Measurements from ENCODE around the gene CYP17A1. TPM values are rescaled to one million over a fixed set of nuclear protein-coding genes. Genes with fewer than 3 reads are reported as not detected.

The CYP17A1 gene
- polyA plus RNA-seq, 6 donors from 2014 or later = not detected

GRCh38 chr10:102813017-102813541 is 24.1 kb downstream of the CYP17A1 start:
- Mint-ChIP-seq H3K4me1 (peaks cover 7 to 33% (median 7%) of the 10 kb centered on the region in 3 donors), H3K9me3 (no peaks in the 10 kb centered on the region), H3K36me3 (no peaks in the 10 kb centered on the region), H3K27ac (peak overlapping the region in 4 of 6 donors; percentile 70 to 88 (median 80)), H3K27me3 (no peaks in the 10 kb centered on the region), H3K4me3 (peak overlapping the region in 1 of 8 donors; percentile 13)
- no peak for DNase-seq
- ATAC-seq (ENCODE audit: low read depth in 2 of 2) = no peak

DNA sequence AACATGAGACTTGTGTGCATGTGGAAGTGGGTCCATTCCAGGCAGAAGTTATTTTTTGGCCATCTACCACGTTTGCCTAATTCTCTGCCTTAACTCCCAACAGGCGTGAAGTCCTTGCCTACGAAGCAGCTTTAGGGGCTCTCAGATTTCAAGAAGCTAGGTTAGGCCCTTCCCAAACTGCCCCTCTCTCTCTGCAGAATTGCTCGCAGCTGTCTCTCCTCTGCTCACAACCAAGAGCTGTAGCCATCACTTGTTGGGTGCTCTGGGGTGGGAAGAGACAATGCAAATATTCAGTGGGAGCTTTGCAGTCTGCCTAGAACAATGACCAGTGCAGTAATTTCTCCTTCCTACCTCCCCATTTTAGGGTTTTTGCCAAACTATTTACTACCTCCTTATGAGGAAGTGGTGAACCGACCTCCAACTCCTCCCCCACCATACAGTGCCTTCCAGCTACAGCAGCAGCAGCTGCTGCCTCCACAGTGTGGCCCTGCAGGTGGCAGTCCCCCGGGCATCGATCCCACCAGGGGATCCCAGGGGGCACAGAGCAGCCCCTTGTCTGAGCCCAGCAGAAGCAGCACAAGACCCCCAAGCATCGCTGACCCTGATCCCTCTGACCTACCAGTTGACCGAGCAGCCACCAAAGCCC is 24.9 kb downstream of the CYP17A1 start:
- ATAC-seq (ENCODE audit: low read depth in 2 of 2) (peak in 1 of 2 donors; percentile 89), DNase-seq (no peak)
- no peaks in the 10 kb centered on the region for H3K27me3 Mint-ChIP-seq
- H3K36me3 Mint-ChIP-seq = no peaks in the 10 kb centered on the region
- H3K4me1 Mint-ChIP-seq = peaks cover 7 to 33% (median 7%) of the 10 kb centered on the region in 3 donors
- peak overlapping the region in 1 of 8 donors; percentile 32 for H3K4me3 Mint-ChIP-seq
- H3K27ac Mint-ChIP-seq = peak overlapping the region; percentile 33 to 94 (median 78)
- no peaks in the 10 kb centered on the region for H3K9me3 Mint-ChIP-seq

GRCh38 chr10:102811346-102811745 is 25.9 kb downstream of the CYP17A1 start:
- H3K4me1 Mint-ChIP-seq = peaks cover 7 to 33% (median 8%) of the 10 kb centered on the region in 3 donors
- H3K9me3 Mint-ChIP-seq = no peaks in the 10 kb centered on the region
- H3K27me3 Mint-ChIP-seq = no peaks in the 10 kb centered on the region
- peak overlapping the region in 3 of 6 donors; percentile 3 to 77 (median 67) for H3K27ac Mint-ChIP-seq
- no peak for DNase-seq
- ATAC-seq (ENCODE audit: low read depth in 2 of 2) = no peak
- no peaks in the 10 kb centered on the region for H3K36me3 Mint-ChIP-seq
- H3K4me3 Mint-ChIP-seq = no peak overlapping the region

GRCh38 chr10:102808380-102808779 is 28.8 kb downstream of the CYP17A1 start:
- Mint-ChIP-seq H3K27me3 (no peaks in the 10 kb centered on the region), H3K36me3 (peaks cover 0 to 6% of the 10 kb centered on the region in 2 donors), H3K27ac (peak overlapping the region in 3 of 6 donors; percentile 48 to 77 (median 53)), H3K4me3 (no peak overlapping the region), H3K9me3 (no peaks in the 10 kb centered on the region), H3K4me1 (peaks cover 10 to 17% (median 11%) of the 10 kb centered on the region in 3 donors)
- ATAC-seq (ENCODE audit: low read depth in 2 of 2) = no peak
- DNase-seq = no peak

- H3K4me3 Mint-ChIP-seq = no peak overlapping the region
- H3K36me3 Mint-ChIP-seq = peaks cover 0 to 6% of the 10 kb centered on the region in 2 donors
- peaks cover 15 to 22% (median 21%) of the 10 kb centered on the region in 3 donors for H3K4me1 Mint-ChIP-seq
- H3K9me3 Mint-ChIP-seq = peaks cover 0 to 1% (median 0%) of the 10 kb centered on the region in 7 donors
- ATAC-seq (ENCODE audit: low read depth in 2 of 2) = no peak
- DNase-seq = no peak
- peak overlapping the region in 1 of 6 donors; percentile 30 for H3K27ac Mint-ChIP-seq
- no peaks in the 10 kb centered on the region for H3K27me3 Mint-ChIP-seq
These were observed 32.7 kb downstream of the CYP17A1 start for GRCh38 chr10:102804382-102805055.

DNA sequence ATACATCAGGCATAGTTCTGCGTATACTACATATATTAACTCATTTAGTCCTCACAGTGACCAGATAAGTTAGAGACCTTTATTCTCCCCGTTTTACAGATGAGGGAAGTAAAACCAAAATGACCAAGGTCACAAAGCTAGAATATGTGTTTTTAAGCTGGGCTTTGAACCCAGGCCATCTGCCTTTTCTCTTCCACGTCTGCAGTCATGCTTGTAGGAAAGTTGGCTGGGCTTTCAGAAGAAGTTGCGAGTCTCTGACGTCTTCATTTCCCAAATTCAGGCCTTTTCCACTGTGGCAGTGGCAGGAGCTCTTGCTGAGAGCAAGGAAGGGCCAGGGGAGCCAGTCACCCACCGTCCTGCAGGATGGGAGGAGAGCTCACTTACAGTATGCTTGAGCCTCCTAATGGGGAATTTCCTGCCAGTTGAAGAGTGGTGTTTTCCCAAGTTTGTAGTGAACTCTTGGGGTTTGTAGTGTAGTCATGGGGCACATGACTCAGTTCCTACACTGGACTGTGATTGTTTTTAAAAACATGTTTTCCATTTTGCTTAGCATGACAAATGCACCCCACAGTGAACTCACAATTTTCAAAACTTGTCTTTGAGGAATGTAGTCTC is 34.2 kb downstream of the CYP17A1 start:
- Mint-ChIP-seq H3K27me3 (no peaks in the 10 kb centered on the region), H3K9me3 (peaks cover 0 to 1% (median 0%) of the 10 kb centered on the region in 7 donors), H3K36me3 (peaks cover 0 to 6% of the 10 kb centered on the region in 2 donors), H3K27ac (peak overlapping the region in 4 of 6 donors; percentile 13 to 84 (median 48)), H3K4me1 (peaks cover 15 to 23% (median 21%) of the 10 kb centered on the region in 3 donors), H3K4me3 (no peak overlapping the region)
- ATAC-seq (ENCODE audit: low read depth in 2 of 2) = no peak
- DNase-seq = no peak

- DNase-seq = no peak
- Mint-ChIP-seq H3K9me3 (peaks cover 0 to 1% (median 0%) of the 10 kb centered on the region in 7 donors), H3K4me1 (peaks cover 15 to 33% (median 30%) of the 10 kb centered on the region in 3 donors), H3K4me3 (peak overlapping the region in 2 of 8 donors; percentile 22 to 24), H3K27me3 (no peaks in the 10 kb centered on the region), H3K27ac (peak overlapping the region; percentile 24 to 95 (median 82)), H3K36me3 (peaks cover 0 to 6% of the 10 kb centered on the region in 2 donors)
- no peak for ATAC-seq (ENCODE audit: low read depth in 2 of 2)
These were observed 35.2 kb downstream of the CYP17A1 start for GRCh38 chr10:102801978-102802377.

DNA sequence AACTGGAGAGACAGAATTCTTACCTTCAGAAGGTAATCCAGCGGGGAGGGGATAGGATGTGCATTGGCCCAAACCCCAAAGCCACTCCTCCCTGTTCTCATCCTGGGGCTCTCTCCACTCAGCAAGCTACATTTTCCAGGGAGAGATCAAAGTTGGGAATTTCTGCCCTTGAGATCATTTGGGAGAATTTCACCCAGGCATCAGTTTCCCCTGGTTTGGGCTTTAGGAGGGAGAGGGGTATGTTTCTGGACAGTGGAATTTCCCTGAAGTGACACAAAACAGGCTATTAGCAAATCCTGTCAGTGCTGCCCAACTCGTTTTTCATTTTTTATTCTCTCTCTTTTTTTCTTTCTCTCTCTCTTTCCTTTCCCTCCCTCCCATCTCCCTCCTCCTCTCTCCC is 35.7 kb downstream of the CYP17A1 start:
- peaks cover 0 to 6% of the 10 kb centered on the region in 2 donors for H3K36me3 Mint-ChIP-seq
- H3K4me3 Mint-ChIP-seq = no peak overlapping the region
- peaks cover 0 to 1% (median 0%) of the 10 kb centered on the region in 7 donors for H3K9me3 Mint-ChIP-seq
- peak overlapping the region in 2 of 6 donors; percentile 26 to 86 for H3K27ac Mint-ChIP-seq
- ATAC-seq (ENCODE audit: low read depth in 2 of 2) (no peak), DNase-seq (no peak)
- no peaks in the 10 kb centered on the region for H3K27me3 Mint-ChIP-seq
- peaks cover 20 to 37% (median 35%) of the 10 kb centered on the region in 3 donors for H3K4me1 Mint-ChIP-seq

DNA sequence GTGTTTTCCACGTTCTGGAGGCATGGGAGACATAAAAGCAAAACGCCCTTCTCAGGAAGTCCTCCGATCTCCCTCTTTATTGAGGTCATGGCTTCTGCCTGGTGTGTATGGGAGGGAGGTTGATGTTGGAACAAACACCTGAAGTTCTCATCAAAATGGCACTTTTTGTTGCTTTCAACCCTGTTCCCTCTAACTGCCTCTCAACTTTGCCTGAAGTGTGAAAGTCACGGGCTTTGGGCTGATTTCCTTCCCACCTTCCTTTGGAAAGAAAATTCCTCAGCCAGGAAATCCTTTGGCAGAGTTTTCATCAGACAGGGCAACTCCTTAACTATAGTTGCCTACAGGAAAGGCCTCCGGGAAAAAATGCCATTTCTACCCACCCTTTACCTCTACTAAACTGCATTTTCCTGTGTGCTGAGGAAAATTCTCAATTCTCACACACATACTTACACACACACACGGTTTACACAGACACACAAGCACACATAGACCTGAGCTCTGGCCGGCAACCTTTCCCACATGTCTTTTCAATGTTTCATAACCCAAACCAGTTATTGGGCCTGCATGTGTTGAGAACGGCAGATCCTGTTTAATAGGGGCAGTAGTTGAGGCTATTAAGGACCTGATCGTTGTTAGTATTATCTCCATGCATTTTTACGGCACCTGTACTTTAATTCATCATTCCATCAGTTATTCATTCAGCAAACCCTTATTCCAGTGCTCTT is 36.4 kb downstream of the CYP17A1 start:
- no peak for DNase-seq
- Mint-ChIP-seq H3K9me3 (peaks cover 0 to 1% (median 0%) of the 10 kb centered on the region in 7 donors), H3K27ac (peak overlapping the region in 3 of 6 donors; percentile 2 to 86 (median 49)), H3K4me1 (peaks cover 25 to 44% (median 43%) of the 10 kb centered on the region in 3 donors), H3K36me3 (peaks cover 0 to 6% of the 10 kb centered on the region in 2 donors), H3K27me3 (no peaks in the 10 kb centered on the region), H3K4me3 (no peak overlapping the region)
- ATAC-seq (ENCODE audit: low read depth in 2 of 2) = no peak

- H3K4me1 Mint-ChIP-seq = peaks cover 32 to 53% (median 51%) of the 10 kb centered on the region in 3 donors
- H3K4me3 Mint-ChIP-seq = peak overlapping the region in 1 of 8 donors; percentile 66
- ATAC-seq (ENCODE audit: low read depth in 2 of 2) (no peak), DNase-seq (no peak)
- H3K27me3 Mint-ChIP-seq = no peaks in the 10 kb centered on the region
- H3K9me3 Mint-ChIP-seq = peaks cover 0 to 1% (median 0%) of the 10 kb centered on the region in 7 donors
- H3K36me3 Mint-ChIP-seq = peaks cover 0 to 6% of the 10 kb centered on the region in 2 donors
- H3K27ac Mint-ChIP-seq = peak overlapping the region in 2 of 6 donors; percentile 73 to 81
These were observed 37.3 kb downstream of the CYP17A1 start for GRCh38 chr10:102799691-102800471.

DNA sequence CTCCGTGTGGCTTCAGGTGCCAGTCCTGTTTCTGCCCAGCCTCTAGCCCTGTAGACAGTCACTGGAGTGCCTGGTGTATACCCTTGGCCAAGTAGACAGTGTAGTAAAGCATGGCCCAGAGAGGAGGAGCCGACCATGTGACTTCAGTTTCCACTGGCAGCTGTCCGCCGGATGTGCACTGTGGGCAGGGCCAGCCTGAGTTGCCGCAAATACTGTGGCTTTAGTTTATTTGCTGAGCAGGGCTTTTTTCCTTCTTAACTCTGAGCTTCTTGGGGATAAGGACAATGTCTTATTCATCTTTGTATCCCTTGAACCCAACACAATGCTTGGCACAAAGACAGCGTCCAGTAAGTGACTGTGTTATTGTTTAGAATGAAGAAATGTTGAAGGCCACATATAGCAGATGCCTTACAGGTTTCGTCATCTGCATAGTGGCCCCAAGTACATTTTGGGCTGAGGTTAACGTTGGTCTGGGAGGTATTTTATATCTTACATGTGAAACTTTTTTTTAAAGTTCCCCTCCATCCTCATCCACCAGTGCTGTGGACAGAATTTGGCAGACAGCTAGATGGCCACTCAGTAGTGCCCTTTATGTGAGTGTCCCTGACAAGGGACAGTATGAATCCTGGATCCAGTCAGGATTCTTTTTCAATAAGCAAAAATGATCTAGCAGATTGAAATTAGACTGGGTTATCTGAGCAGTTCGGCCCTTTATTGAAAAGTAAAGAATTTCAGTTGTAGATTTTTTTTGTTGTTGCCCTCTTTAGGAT is 40.6 kb downstream of the CYP17A1 start:
- Mint-ChIP-seq H3K36me3 (no peaks in the 10 kb centered on the region), H3K27me3 (no peaks in the 10 kb centered on the region), H3K4me1 (peaks cover 37 to 57% (median 52%) of the 10 kb centered on the region in 3 donors), H3K4me3 (peak overlapping the region; percentile 28 to 91 (median 74)), H3K27ac (peak overlapping the region; percentile 77 to 97 (median 94)), H3K9me3 (no peaks in the 10 kb centered on the region)
- DNase-seq (peak; percentile 49), ATAC-seq (ENCODE audit: low read depth in 2 of 2) (peak; percentile 98 to 99)

Data from naive B cell (primary cell).